HCT116 (cell line): Measurements from ENCODE around the gene THUMPD3. TPM values are rescaled to one million over a fixed set of nuclear protein-coding genes. Genes with fewer than 3 reads are reported as not detected.
A peak's percentile ranks its signal among the peaks of the same experiment; 100 is the strongest.

Experiments
- ATAC-seq: fragments of 200-7000 bp; cut with Tn5 transposase; 2 replicates; pipeline ENCODE4 v1.9.1; 2020; ENCODE audit warnings: mild to moderate bottlenecking, moderate library complexity
- BruUV-seq: library from RNA; stranded (reverse); fragments of 400-500 nt; replicated peaks from 2 replicates; lab custom pipeline; 2021; lab: Mats Ljungman, UMichigan
- CTCF ChIA-PET: fragments of 300-600 bp; sonication (Branson Sonifier 250); formaldehyde crosslinking; loops from one replicate; lab custom pipeline; 2021; ENCODE audit warnings: antibody characterized with exemption; lab: Charles Lee
- POLR2A ChIA-PET: fragments of 300-600, 350-600 bp; sonication (Branson Sonifier 250); formaldehyde crosslinking; loops from one replicate; lab custom pipeline; 2021; ENCODE audit warnings: antibody characterized with exemption; lab: Charles Lee
- RAD21 ChIA-PET, 2 experiments: fragments of 300-600 bp; sonication (Branson Sonifier 250); formaldehyde crosslinking; loops; one replicate each; lab custom pipeline; 2023; ENCODE audit warnings: low total read pairs in 2 of 2; ENCODE audit not compliant: uncharacterized antibody in 2 of 2, unreplicated experiment in 2 of 2, low non-redundant PET in 1 of 2; lab: Charles Lee
- DNase-seq: peaks from one replicate; pipeline ENCODE4 v3.0.0-alpha.2; 2010; ENCODE audit warnings: low read depth, low spot score
- H2AFZ ChIP-seq: fragments of 200-600 bp; shearing (Covaris generic), sonication (generic); 2 replicates; pipeline ENCODE4 v1.6.1; 2017; ENCODE audit warnings: low read depth, mixed run types, mixed read lengths, antibody characterized with exemption, low read length; ENCODE audit not compliant: poor library complexity, severe bottlenecking
- H3K27ac ChIP-seq: 2 replicates; pipeline ENCODE4 v1.5.1; 2012; ENCODE audit warnings: low read depth, low read length
- H3K27me3 ChIP-seq: fragments of 200-600 bp; sonication (generic); 2 replicates; pipeline ENCODE4 v1.6.1; 2016; ENCODE audit warnings: mixed run types, low read length, mixed read lengths; ENCODE audit not compliant: insufficient read depth
- H3K36me3 ChIP-seq, 2 experiments: fragments of 200-500 bp in 1 of 2; fragments of 200-600 bp in 1 of 2; sonication (Bioruptor generic) in 1 of 2; sonication (generic) in 1 of 2; 2 replicates each; pipeline versions ENCODE4 v1.5.1 to v1.6.1; 2014 to 2016; ENCODE audit warnings: low read length in 2 of 2, inconsistent platforms in 1 of 2, mixed read lengths in 1 of 2, mixed run types in 1 of 2; ENCODE audit not compliant: insufficient read depth in 2 of 2, control insufficient read depth in 1 of 2
- H3K4me1 ChIP-seq, 2 experiments: fragments of 200-600 bp in 1 of 2; sonication (generic) in 1 of 2; 2 replicates each; pipeline versions ENCODE4 v1.5.1 to v1.6.1; 2012 to 2017; ENCODE audit warnings: low read length in 2 of 2, inconsistent platforms in 1 of 2, mild to moderate bottlenecking in 1 of 2, mixed read lengths in 1 of 2, mixed run types in 1 of 2, moderate library complexity in 1 of 2; ENCODE audit not compliant: insufficient read depth in 2 of 2, control insufficient read depth in 1 of 2
- H3K4me2 ChIP-seq: fragments of 200-600 bp; sonication (generic); 2 replicates; pipeline ENCODE4 v1.6.1; 2017; ENCODE audit warnings: mixed run types, low read length, mixed read lengths
- H3K4me3 ChIP-seq, 2 experiments: fragments of 200-600 bp in 1 of 2; sonication (generic) in 1 of 2; replicated peaks in 1 of 2; 2 replicates each; pipeline ENCODE4 v1.5.1; 2011 to 2016; ENCODE audit warnings: low read length in 2 of 2, control low read depth in 1 of 2, low read depth in 1 of 2, mild to moderate bottlenecking in 1 of 2, mixed read lengths in 1 of 2, mixed run types in 1 of 2
- H3K79me2 ChIP-seq: fragments of 200-600 bp; sonication (generic); 2 replicates; pipeline ENCODE4 v1.6.1; 2017; ENCODE audit warnings: mild to moderate bottlenecking, mixed run types, low read length, moderate library complexity, mixed read lengths; ENCODE audit not compliant: insufficient read depth
- H3K9ac ChIP-seq: fragments of 200-600 bp; sonication (generic); 2 replicates; pipeline ENCODE4 v1.6.1; 2016; ENCODE audit warnings: low read length, mixed read lengths
- H3K9me2 ChIP-seq: fragments of 200-600 bp; sonication (generic), shearing (Covaris generic); 2 replicates; pipeline ENCODE4 v1.6.1; 2017; ENCODE audit warnings: mixed run types, mild to moderate bottlenecking, moderate library complexity; ENCODE audit not compliant: insufficient read depth
- H3K9me3 ChIP-seq, 2 experiments: fragments of 200-500 bp in 1 of 2; fragments of 200-600 bp in 1 of 2; sonication (Bioruptor generic) in 1 of 2; sonication (generic) in 1 of 2; 2 replicates each; pipeline ENCODE4 v1.6.1; 2014 to 2017; ENCODE audit warnings: low read length in 2 of 2, mixed read lengths in 2 of 2, inconsistent platforms in 1 of 2, low read depth in 1 of 2, mild to moderate bottlenecking in 1 of 2, mixed run types in 1 of 2, moderate library complexity in 1 of 2; ENCODE audit not compliant: control insufficient read depth in 1 of 2, insufficient read depth in 1 of 2
- H4K20me1 ChIP-seq: fragments of 200-600 bp; sonication (generic), shearing (Covaris generic); 2 replicates; pipeline ENCODE4 v1.6.1; 2017; ENCODE audit warnings: mixed run types, mild to moderate bottlenecking, moderate library complexity; ENCODE audit not compliant: insufficient read depth
- CEBPB ChIP-seq: IDR thresholded peaks from 2 replicates; pipeline ENCODE4 v1.6.1; 2012; ENCODE audit warnings: low read depth
- EGR1 ChIP-seq: IDR thresholded peaks from 2 replicates; pipeline ENCODE4 v1.6.1; 2012; ENCODE audit warnings: low read depth
- EZH2 ChIP-seq: fragments of 200-600 bp; sonication (generic); IDR thresholded peaks from 2 replicates; pipeline ENCODE4 v1.6.1; 2017; ENCODE audit warnings: antibody characterized with exemption, mixed run types
- FOSL1 ChIP-seq: IDR thresholded peaks from 2 replicates; pipeline ENCODE4 v1.6.1; 2012; ENCODE audit warnings: low read depth
- POLR2AphosphoS5 ChIP-seq: IDR thresholded peaks from 2 replicates; pipeline ENCODE4 v1.6.1; 2011; ENCODE audit warnings: mild to moderate bottlenecking, low read depth, low read length, moderate library complexity
- RAD21 ChIP-seq: IDR thresholded peaks from 2 replicates; pipeline ENCODE4 v1.6.1; 2012; ENCODE audit warnings: low read depth, mild to moderate bottlenecking
- SIN3A ChIP-seq: IDR thresholded peaks from 2 replicates; pipeline ENCODE4 v1.6.1; 2012; ENCODE audit warnings: low read depth
- SP1 ChIP-seq: IDR thresholded peaks from 2 replicates; pipeline ENCODE4 v1.6.1; 2012; ENCODE audit warnings: low read depth
- ZNF274 ChIP-seq: fragments of 200-500 bp; sonication (Bioruptor generic); IDR thresholded peaks from 2 replicates; pipeline ENCODE4 v1.6.1; 2014; ENCODE audit warnings: mild to moderate bottlenecking, low read depth, low read length, inconsistent platforms
- intact Hi-C: fragments of 100-400 bp; cut with micrococcal nuclease; formaldehyde crosslinking; loops from 2 replicates; pipeline ENCODE4 v1.10.0; 2022
- total RNA-seq: library from RNA; stranded (reverse); gene quantifications from one replicate; pipeline ENCODE4 v1.2.1, GENCODE V29; 2021; ENCODE audit not compliant: unreplicated experiment
- TF ChIP-seq, protein P1 (sequence below): IDR thresholded peaks from 2 replicates; pipeline ENCODE4 v1.6.1; 2012; ENCODE audit warnings: low read depth
- TF ChIP-seq, protein P2 (sequence below): IDR thresholded peaks from 2 replicates; pipeline ENCODE4 v1.6.1; 2012

Gene THUMPD3
- total RNA-seq, 1 experiment from 2014 or later = 79.5 TPM

DNA sequence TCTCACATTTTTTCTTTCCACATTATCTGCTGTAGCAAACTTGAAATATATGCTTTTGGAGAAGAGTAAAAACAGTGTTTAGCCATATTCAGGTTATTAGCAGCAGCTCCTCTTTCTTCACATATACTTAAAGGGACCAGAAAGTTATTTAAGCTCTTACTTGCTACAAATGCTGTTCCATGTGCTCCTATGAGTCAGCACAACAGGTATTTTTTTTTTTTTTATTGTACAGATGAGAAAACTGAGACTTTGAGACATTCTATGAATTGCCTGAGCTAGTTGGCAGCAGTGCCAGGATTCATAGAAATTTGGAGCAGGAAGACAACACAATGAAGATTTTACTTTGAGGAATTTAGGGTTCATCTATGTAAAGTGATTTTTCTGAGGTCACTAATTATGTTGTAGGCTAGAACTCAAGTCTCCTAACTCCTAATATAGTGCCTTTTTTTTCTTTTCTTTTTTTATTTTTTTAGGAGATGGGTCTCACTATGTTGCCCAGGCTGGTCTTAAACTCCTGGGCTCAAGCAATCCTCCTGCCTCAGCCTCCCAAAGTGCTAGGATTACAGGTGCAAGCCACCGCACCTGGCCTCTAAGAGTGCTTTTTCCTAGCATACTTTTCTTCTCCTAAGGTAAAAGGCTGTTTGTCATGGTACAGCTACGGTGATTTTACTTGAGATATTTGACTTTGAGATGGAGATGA is 58.1 kb downstream of the THUMPD3 start:
- DNase-seq (no peak), ATAC-seq (no peak)
- ChIA-PET RAD21 (interaction anchor here in 1 of 2 experiments (1.2 kb wide), 1 partner anchor 22 kb away, joined by 3 read pairs; no protein-coding TSS in a partner anchor), CTCF (interaction anchor here (1.7 kb wide), 1 partner anchor 68 kb away, joined by 6 read pairs; no protein-coding TSS in a partner anchor), POLR2A (interaction anchor here (0.6 to 5.3 kb wide), 4 partner anchors 21 to 332 kb away, joined by 3 to 46 read pairs (median 6); partner anchors contain the start of gene SETD5)
- Histone ChIP-seq H3K9me3 (no peaks in the 10 kb centered on the region), H3K79me2 (peaks cover 100% of the 10 kb centered on the region), H3K27me3 (no peaks in the 10 kb centered on the region), H3K4me2 (peak overlapping the region; percentile 61), H2AFZ (no peak overlapping the region), H3K9me2 (no peaks in the 10 kb centered on the region), H3K36me3 (peaks cover 5 to 6% of the 10 kb centered on the region in 2 experiments; a peak in 2 of 4 replicates), H4K20me1 (peaks cover 40% of the 10 kb centered on the region), H3K4me1 (peaks cover 47 to 49% of the 10 kb centered on the region in 2 experiments), H3K27ac (peak overlapping the region; percentile 48; the same call in 1 of the 2 replicates), H3K9ac (peak overlapping the region; percentile 38), H3K4me3 (no peak overlapping the region)
- TF ChIP-seq RAD21 (no peak), FOSL1 (peak; percentile 37; the same call in 1 of the 2 replicates), EGR1 (no peak), POLR2AphosphoS5 (no peak), ZNF274 (no peak), EZH2 (no peak), SIN3A (no peak), SP1 (no peak), CEBPB (no peak)
- TF ChIP-seq, protein P1, sequence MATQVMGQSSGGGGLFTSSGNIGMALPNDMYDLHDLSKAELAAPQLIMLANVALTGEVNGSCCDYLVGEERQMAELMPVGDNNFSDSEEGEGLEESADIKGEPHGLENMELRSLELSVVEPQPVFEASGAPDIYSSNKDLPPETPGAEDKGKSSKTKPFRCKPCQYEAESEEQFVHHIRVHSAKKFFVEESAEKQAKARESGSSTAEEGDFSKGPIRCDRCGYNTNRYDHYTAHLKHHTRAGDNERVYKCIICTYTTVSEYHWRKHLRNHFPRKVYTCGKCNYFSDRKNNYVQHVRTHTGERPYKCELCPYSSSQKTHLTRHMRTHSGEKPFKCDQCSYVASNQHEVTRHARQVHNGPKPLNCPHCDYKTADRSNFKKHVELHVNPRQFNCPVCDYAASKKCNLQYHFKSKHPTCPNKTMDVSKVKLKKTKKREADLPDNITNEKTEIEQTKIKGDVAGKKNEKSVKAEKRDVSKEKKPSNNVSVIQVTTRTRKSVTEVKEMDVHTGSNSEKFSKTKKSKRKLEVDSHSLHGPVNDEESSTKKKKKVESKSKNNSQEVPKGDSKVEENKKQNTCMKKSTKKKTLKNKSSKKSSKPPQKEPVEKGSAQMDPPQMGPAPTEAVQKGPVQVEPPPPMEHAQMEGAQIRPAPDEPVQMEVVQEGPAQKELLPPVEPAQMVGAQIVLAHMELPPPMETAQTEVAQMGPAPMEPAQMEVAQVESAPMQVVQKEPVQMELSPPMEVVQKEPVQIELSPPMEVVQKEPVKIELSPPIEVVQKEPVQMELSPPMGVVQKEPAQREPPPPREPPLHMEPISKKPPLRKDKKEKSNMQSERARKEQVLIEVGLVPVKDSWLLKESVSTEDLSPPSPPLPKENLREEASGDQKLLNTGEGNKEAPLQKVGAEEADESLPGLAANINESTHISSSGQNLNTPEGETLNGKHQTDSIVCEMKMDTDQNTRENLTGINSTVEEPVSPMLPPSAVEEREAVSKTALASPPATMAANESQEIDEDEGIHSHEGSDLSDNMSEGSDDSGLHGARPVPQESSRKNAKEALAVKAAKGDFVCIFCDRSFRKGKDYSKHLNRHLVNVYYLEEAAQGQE = no peak
- TF ChIP-seq, protein P2, sequence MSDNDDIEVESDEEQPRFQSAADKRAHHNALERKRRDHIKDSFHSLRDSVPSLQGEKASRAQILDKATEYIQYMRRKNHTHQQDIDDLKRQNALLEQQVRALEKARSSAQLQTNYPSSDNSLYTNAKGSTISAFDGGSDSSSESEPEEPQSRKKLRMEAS = peak; percentile 62; the same call in 1 of the 2 replicates
- intact Hi-C loops = loop anchor here (5.0 kb wide), 1 partner anchor 34 kb away; no protein-coding TSS in a partner anchor
- BruUV-seq = no TSS peak
